HEK293T (cell line): ENCODE data around the gene TWSG1.

Source experiments
- ELF4 ChIP-seq: fragments of 450-650 bp; IDR thresholded peaks from 2 replicates; pipeline ENCODE4 v1.6.1; 2017; ENCODE audit warnings: antibody characterized with exemption
- FOXA1 ChIP-seq: fragments of 450-650 bp; IDR thresholded peaks from 2 replicates; pipeline ENCODE4 v1.6.1; 2016; ENCODE audit warnings: mild to moderate bottlenecking
- HDGF ChIP-seq: fragments of 450-650 bp; IDR thresholded peaks from 2 replicates; pipeline ENCODE4 v1.6.1; 2017; ENCODE audit warnings: antibody characterized with exemption, borderline replicate concordance
- LEF1 ChIP-seq: fragments of 450-650 bp; IDR thresholded peaks from 2 replicates; pipeline ENCODE4 v1.6.1; 2017; ENCODE audit warnings: mild to moderate bottlenecking, borderline replicate concordance
- SUZ12 ChIP-seq: fragments of 450-650 bp; IDR thresholded peaks from 2 replicates; pipeline ENCODE4 v1.6.1; 2016; ENCODE audit warnings: mild to moderate bottlenecking

DNA sequence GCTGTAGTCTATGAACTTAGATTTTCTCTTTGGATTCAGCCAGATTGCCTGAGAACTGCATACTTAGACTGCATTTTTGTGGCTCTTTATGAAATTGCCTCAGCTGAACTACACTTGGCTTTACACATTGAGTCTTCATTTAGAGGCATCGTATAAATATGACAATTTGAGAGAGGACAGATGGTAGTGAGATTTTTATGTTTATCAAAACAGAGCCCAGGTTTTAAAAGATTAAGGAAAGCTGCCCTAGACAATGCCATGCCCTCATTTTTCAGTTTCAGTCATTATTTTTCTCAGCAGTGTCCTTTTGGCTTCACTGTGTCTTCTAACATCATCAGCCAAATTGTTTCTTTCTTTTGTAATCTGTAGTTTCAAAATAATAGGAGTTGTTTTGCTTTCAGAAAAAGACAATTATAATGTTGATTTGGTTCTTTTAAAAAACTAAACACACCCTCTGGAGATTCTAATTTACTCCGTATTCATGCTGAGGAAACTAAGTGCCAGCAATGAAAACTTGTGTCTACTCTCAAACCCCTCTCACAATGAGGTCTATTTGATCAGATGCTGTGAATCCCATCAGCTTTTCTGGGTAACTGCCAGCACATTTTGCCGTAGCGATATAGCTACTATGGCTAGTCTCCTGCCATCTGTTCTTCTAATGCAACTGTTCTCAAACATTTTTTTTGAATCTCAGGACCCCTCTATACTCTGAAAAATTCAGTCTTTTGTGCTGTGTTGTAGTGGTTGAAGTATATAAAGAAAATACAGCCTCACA, 46.2 kb downstream of the TWSG1 start:
- no peak for TF ChIP-seq ELF4
- TF ChIP-seq FOXA1: no peak
- TF ChIP-seq HDGF: no peak
- no peak for TF ChIP-seq LEF1
- no peak for TF ChIP-seq SUZ12
